Measurements from ENCODE around the gene RAD51B.

- no peak for TF ChIP-seq CTCF (IDR thresholded peaks at IDR 0.05; ENCODE audit: poor library complexity)
- TF ChIP-seq EZH2 (IDR thresholded peaks at IDR 0.05; ENCODE audit: borderline replicate concordance), result no peak
Measured at GRCh38 chr14:68390741-68391140, 571.2 kb downstream of the RAD51B start.

All from hepatocyte (in vitro differentiated cells).